Thyroid gland (tissue), 4 donors: ENCODE data around the gene RAB5B.

Source experiments
- POLR2A ChIP-seq, 2 donors: fragments of 450-650 bp; IDR thresholded peaks; one replicate each; pipeline ENCODE4 v1.6.1; 2017; ENCODE audit warnings: antibody characterized with exemption in 2 of 2, mild to moderate bottlenecking in 2 of 2, moderate library complexity in 1 of 2
- TF ChIP-seq, protein P1 (sequence below), 6 experiments: fragments of 200-600 bp in 3 of 6; fragments of 450-650 bp in 3 of 6; sonication (generic) in 3 of 6; IDR thresholded peaks; one replicate each; pipeline ENCODE4 v1.5.1; 2016 to 2019; ENCODE audit warnings: antibody characterized with exemption in 6 of 6, mild to moderate bottlenecking in 2 of 6, inconsistent platforms in 1 of 6, moderate library complexity in 1 of 6

- TF ChIP-seq, protein P1, sequence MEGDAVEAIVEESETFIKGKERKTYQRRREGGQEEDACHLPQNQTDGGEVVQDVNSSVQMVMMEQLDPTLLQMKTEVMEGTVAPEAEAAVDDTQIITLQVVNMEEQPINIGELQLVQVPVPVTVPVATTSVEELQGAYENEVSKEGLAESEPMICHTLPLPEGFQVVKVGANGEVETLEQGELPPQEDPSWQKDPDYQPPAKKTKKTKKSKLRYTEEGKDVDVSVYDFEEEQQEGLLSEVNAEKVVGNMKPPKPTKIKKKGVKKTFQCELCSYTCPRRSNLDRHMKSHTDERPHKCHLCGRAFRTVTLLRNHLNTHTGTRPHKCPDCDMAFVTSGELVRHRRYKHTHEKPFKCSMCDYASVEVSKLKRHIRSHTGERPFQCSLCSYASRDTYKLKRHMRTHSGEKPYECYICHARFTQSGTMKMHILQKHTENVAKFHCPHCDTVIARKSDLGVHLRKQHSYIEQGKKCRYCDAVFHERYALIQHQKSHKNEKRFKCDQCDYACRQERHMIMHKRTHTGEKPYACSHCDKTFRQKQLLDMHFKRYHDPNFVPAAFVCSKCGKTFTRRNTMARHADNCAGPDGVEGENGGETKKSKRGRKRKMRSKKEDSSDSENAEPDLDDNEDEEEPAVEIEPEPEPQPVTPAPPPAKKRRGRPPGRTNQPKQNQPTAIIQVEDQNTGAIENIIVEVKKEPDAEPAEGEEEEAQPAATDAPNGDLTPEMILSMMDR (IDR thresholded peaks at IDR 0.05): no peak
- no peak for TF ChIP-seq POLR2A (IDR thresholded peaks at IDR 0.05)
Measured at GRCh38 chr12:55931317-55931779, 42.5 kb upstream of the RAB5B start.
